Testis (tissue), 3 donors: ENCODE data around the gene TLE1. TPM values are rescaled to one million over a fixed set of nuclear protein-coding genes. Genes with fewer than 3 reads are reported as not detected.

Experiments
- DNase-seq: peaks from one replicate; pipeline ENCODE4 v3.0.0-alpha.2; 2019
- H3K27ac ChIP-seq, 2 donors: fragments of 200-600 bp; sonication (generic); one replicate each; pipeline ENCODE4 v1.5.1; 2019
- H3K27me3 ChIP-seq: fragments of 200-600 bp; sonication (generic); one replicate; pipeline ENCODE4 v1.5.1; 2019
- H3K36me3 ChIP-seq: fragments of 200-600 bp; sonication (generic); one replicate; pipeline ENCODE4 v1.5.1; 2017; ENCODE audit warnings: low read depth; ENCODE audit errors: missing control alignments
- H3K4me1 ChIP-seq: fragments of 200-600 bp; sonication (generic); one replicate; pipeline ENCODE4 v1.5.1; 2019
- H3K4me3 ChIP-seq, 2 donors: fragments of 200-600 bp; sonication (generic); one replicate each; pipeline ENCODE4 v1.5.1; 2017 to 2019
- H3K9me3 ChIP-seq: fragments of 200-600 bp; sonication (generic); one replicate; pipeline ENCODE4 v1.5.1; 2017
- CTCF ChIP-seq, 3 experiments: fragments of 450-650 bp in 2 of 3; fragments of 200-600 bp in 1 of 3; sonication (generic) in 1 of 3; IDR thresholded peaks; one replicate each; pipeline ENCODE4 v1.5.1; 2016 to 2019; ENCODE audit warnings: antibody characterized with exemption in 3 of 3, mild to moderate bottlenecking in 2 of 3, moderate library complexity in 1 of 3
- POLR2A ChIP-seq: fragments of 450-650 bp; IDR thresholded peaks from one replicate; pipeline ENCODE4 v1.6.1; 2017; ENCODE audit warnings: antibody characterized with exemption, mild to moderate bottlenecking, moderate library complexity
- WGBS, 2 donors: methylation state at CpG; one replicate each; pipeline ENCODE4 v1.1.5; 2018; 5-methylcytosine and 5-hydroxymethylcytosine counted together
- intact Hi-C: fragments of 100-400 bp; cut with DNase I; formaldehyde crosslinking; loops from one replicate; pipeline ENCODE4 v1.15.1; 2023; ENCODE audit warnings: low total_unique reads
- polyA plus RNA-seq: library from polyadenylated mRNA; stranded (reverse); fragments of 350-450 nt; fragmentation: Illumina TruSeq; extraction: RNeasy Lipid Tissue Mini Kit (QIAGEN cat#74804); gene quantifications from one replicate; pipeline ENCODE4 v1.2.3, GENCODE V29; 2014; ENCODE audit warnings: low read depth, low replicate concordance; ENCODE audit not compliant: insufficient read depth
- total RNA-seq, 2 donors: library from RNA; depleted of rRNA; stranded (reverse); fragments of >200 nt; gene quantifications; one replicate each; pipeline ENCODE4 v1.2.3, GENCODE V29; 2016

TLE1 gene
- total and polyA plus RNA-seq, 3 donors from 2014 or later, result 53.3 to 95.8 (median 81.0) TPM

- TF ChIP-seq CTCF (IDR thresholded peaks at IDR 0.05) (no peak), POLR2A (no peak)
- Histone ChIP-seq H3K36me3 (no peaks in the 10 kb centered on the region), H3K27ac (no peak overlapping the region), H3K4me1 (no peaks in the 10 kb centered on the region), H3K9me3 (no peaks in the 10 kb centered on the region), H3K4me3 (no peak overlapping the region), H3K27me3 (no peaks in the 10 kb centered on the region)
- WGBS, 2 donors, result 92 to 96% methylated on average over 1 of the region's 1 CpG
- intact Hi-C loops, result no loop called here
- no peak for DNase-seq
Measured at GRCh38 chr9:81637276-81637675, 52.1 kb downstream of the TLE1 start.

GRCh38 chr9:81636255-81636599 is 53.1 kb downstream of the TLE1 start:
- no peaks in the 10 kb centered on the region for H3K4me1 ChIP-seq
- TF ChIP-seq CTCF (IDR thresholded peaks at IDR 0.05) (no peak), POLR2A (no peak)
- DNase-seq, result no peak
- H3K27me3 ChIP-seq, result no peaks in the 10 kb centered on the region
- no peaks in the 10 kb centered on the region for H3K36me3 ChIP-seq
- intact Hi-C loops, result no loop called here
- WGBS, 2 donors, result 85 to 90% methylated on average over 3 of the region's 3 CpGs
- H3K27ac ChIP-seq, result no peak overlapping the region
- no peak overlapping the region for H3K4me3 ChIP-seq
- H3K9me3 ChIP-seq, result no peaks in the 10 kb centered on the region

- Histone ChIP-seq H3K4me3 (no peak overlapping the region), H3K27ac (no peak overlapping the region), H3K27me3 (no peaks in the 10 kb centered on the region), H3K4me1 (no peaks in the 10 kb centered on the region), H3K9me3 (no peaks in the 10 kb centered on the region), H3K36me3 (no peaks in the 10 kb centered on the region)
- no peak for TF ChIP-seq CTCF (IDR thresholded peaks at IDR 0.05)
- no peak for TF ChIP-seq POLR2A
- intact Hi-C loops, result no loop called here
- 94 to 98% methylated on average over 1 of the region's 1 CpG for WGBS, 2 donors
- DNase-seq, result no peak
Measured at GRCh38 chr9:81635521-81636254, 53.7 kb downstream of the TLE1 start.

- DNase-seq, result no peak
- Histone ChIP-seq H3K4me1 (no peaks in the 10 kb centered on the region), H3K36me3 (no peaks in the 10 kb centered on the region), H3K27ac (no peak overlapping the region), H3K27me3 (no peaks in the 10 kb centered on the region), H3K9me3 (no peaks in the 10 kb centered on the region), H3K4me3 (no peak overlapping the region)
- TF ChIP-seq CTCF (IDR thresholded peaks at IDR 0.05) (no peak), POLR2A (no peak)
- intact Hi-C loops, result no loop called here
- 67 to 86% methylated on average over 5 of the region's 5 CpGs for WGBS, 2 donors
Measured at GRCh38 chr9:81634915-81635516, 54.3 kb downstream of the TLE1 start.
